Measurements from ENCODE around the gene ZFP82. TPM values are rescaled to one million over a fixed set of nuclear protein-coding genes. Genes with fewer than 3 reads are reported as not detected.
A peak's percentile ranks its signal among the peaks of the same experiment; 100 is the strongest.

Gene ZFP82
- total RNA-seq, 2 donors from 2014 or later = 16.0 to 21.6 TPM

DNA sequence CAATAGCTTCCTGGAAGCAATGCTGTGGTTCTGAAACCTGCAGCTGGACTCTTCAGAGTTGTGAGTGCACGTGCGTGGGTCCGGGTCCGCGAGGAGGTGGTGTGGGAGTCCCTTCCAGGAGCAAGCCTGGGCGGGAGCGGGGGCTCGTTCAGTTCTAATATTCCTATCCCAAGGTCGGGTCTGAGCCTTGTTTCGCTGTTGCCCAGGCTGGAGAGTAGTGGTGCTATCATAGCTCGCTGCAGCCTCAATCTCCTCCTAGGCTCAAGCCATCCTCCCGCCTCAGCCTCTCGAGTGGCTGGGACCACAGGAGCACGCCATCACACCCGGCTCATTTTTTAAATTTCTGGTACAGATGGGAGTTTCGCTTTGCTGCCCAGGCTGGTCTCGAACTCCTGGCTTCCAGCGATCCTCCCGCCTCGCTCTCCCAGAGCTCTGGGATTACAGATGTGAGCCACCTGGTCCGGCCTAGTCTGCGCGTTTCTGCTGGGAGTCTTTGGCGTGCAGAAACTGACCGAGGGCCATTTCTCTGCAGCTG is 625 bp downstream of the ZFP82 start:
- H3K9me3 Mint-ChIP-seq = peaks cover 7% of the 10 kb centered on the region

GRCh38 chr19:36409841-36410240 is 8.6 kb downstream of the ZFP82 start:
- H3K36me3 ChIP-seq (ENCODE audit: control insufficient read depth, insufficient read depth, low read length) = peaks cover 82% of the 10 kb centered on the region
- no peaks in the 10 kb centered on the region for H3K4me1 ChIP-seq (ENCODE audit: control insufficient read depth, insufficient read depth, low read length)
- H3K27me3 Mint-ChIP-seq (ENCODE audit: insufficient read depth) = no peaks in the 10 kb centered on the region
- DNase-seq = no peak
- H3K27ac Mint-ChIP-seq = peak overlapping the region; percentile 53
- H3K4me3 ChIP-seq (ENCODE audit: low read length) = no peak overlapping the region
- no peak overlapping the region for H3K27ac ChIP-seq (ENCODE audit: low read depth, low read length)
- no peak overlapping the region for H3K9ac ChIP-seq (ENCODE audit: extremely low read depth, low read length, poor library complexity, severe bottlenecking)
- no peaks in the 10 kb centered on the region for H3K4me1 Mint-ChIP-seq
- TF ChIP-seq, protein P1, sequence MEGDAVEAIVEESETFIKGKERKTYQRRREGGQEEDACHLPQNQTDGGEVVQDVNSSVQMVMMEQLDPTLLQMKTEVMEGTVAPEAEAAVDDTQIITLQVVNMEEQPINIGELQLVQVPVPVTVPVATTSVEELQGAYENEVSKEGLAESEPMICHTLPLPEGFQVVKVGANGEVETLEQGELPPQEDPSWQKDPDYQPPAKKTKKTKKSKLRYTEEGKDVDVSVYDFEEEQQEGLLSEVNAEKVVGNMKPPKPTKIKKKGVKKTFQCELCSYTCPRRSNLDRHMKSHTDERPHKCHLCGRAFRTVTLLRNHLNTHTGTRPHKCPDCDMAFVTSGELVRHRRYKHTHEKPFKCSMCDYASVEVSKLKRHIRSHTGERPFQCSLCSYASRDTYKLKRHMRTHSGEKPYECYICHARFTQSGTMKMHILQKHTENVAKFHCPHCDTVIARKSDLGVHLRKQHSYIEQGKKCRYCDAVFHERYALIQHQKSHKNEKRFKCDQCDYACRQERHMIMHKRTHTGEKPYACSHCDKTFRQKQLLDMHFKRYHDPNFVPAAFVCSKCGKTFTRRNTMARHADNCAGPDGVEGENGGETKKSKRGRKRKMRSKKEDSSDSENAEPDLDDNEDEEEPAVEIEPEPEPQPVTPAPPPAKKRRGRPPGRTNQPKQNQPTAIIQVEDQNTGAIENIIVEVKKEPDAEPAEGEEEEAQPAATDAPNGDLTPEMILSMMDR (conservative IDR thresholded peaks at IDR 0.05) = no peak
- WGBS, 2 experiments (ENCODE audit: insufficient coverage in 1 of 2, insufficient read length in 1 of 2) = 100% methylated on average over 4 of the region's 5 CpGs; no CpG with 5 or more reads in 1 of the 2 experiments
- peaks cover 69% of the 10 kb centered on the region for H3K36me3 Mint-ChIP-seq (ENCODE audit: low read depth)
- H3K9me3 ChIP-seq (ENCODE audit: control insufficient read depth, low read length) = peaks cover 65% of the 10 kb centered on the region
- H3K9me3 Mint-ChIP-seq = peaks cover 4% of the 10 kb centered on the region
- H3K4me3 Mint-ChIP-seq = no peak overlapping the region
- H3K27me3 ChIP-seq (ENCODE audit: control insufficient read depth, insufficient read depth, low read length, poor library complexity, severe bottlenecking) = no peaks in the 10 kb centered on the region

More for the DNA sequence above, 625 bp downstream of the ZFP82 start:
- Mint-ChIP-seq H3K4me1 (peaks cover 8% of the 10 kb centered on the region), H3K36me3 (ENCODE audit: low read depth) (peaks cover 24% of the 10 kb centered on the region), H3K27ac (peak overlapping the region; percentile 95), H3K4me3 (peak overlapping the region; percentile 95), H3K27me3 (ENCODE audit: insufficient read depth) (peaks cover 6% of the 10 kb centered on the region)
- peaks cover 30% of the 10 kb centered on the region for H3K27me3 ChIP-seq (ENCODE audit: control insufficient read depth, insufficient read depth, low read length, poor library complexity, severe bottlenecking)
- peak; percentile 71 for DNase-seq
- H3K27ac ChIP-seq (ENCODE audit: low read depth, low read length) = peak overlapping the region; percentile 87
- peaks cover 32% of the 10 kb centered on the region for H3K36me3 ChIP-seq (ENCODE audit: control insufficient read depth, insufficient read depth, low read length)
- 21 to 26% methylated on average over 20 to 25 of the region's 25 CpGs for WGBS, 2 experiments (ENCODE audit: insufficient coverage in 1 of 2, insufficient read length in 1 of 2)
- peak overlapping the region; percentile 88 for H3K4me3 ChIP-seq (ENCODE audit: low read length)
- peaks cover 35% of the 10 kb centered on the region for H3K9me3 ChIP-seq (ENCODE audit: control insufficient read depth, low read length)
- TF ChIP-seq, protein P1 (conservative IDR thresholded peaks at IDR 0.05) = no peak
- peak overlapping the region; percentile 62 for H3K9ac ChIP-seq (ENCODE audit: extremely low read depth, low read length, poor library complexity, severe bottlenecking)
- no peaks in the 10 kb centered on the region for H3K4me1 ChIP-seq (ENCODE audit: control insufficient read depth, insufficient read depth, low read length)

GRCh38 chr19:36408101-36408500 is 10.3 kb downstream of the ZFP82 start:
- no peaks in the 10 kb centered on the region for H3K27me3 ChIP-seq (ENCODE audit: control insufficient read depth, insufficient read depth, low read length, poor library complexity, severe bottlenecking)
- DNase-seq = no peak
- H3K9me3 ChIP-seq (ENCODE audit: control insufficient read depth, low read length) = peaks cover 61% of the 10 kb centered on the region
- H3K9me3 Mint-ChIP-seq = no peaks in the 10 kb centered on the region
- TF ChIP-seq, protein P1 (conservative IDR thresholded peaks at IDR 0.05) = no peak
- H3K4me3 ChIP-seq (ENCODE audit: low read length) = no peak overlapping the region
- no peaks in the 10 kb centered on the region for H3K4me1 Mint-ChIP-seq
- H3K4me3 Mint-ChIP-seq = no peak overlapping the region
- H3K27ac ChIP-seq (ENCODE audit: low read depth, low read length) = no peak overlapping the region
- no peaks in the 10 kb centered on the region for H3K4me1 ChIP-seq (ENCODE audit: control insufficient read depth, insufficient read depth, low read length)
- H3K27ac Mint-ChIP-seq = no peak overlapping the region
- 90 to 100% methylated on average over 2 to 3 of the region's 3 CpGs for WGBS, 2 experiments (ENCODE audit: insufficient coverage in 1 of 2, insufficient read length in 1 of 2)
- H3K36me3 Mint-ChIP-seq (ENCODE audit: low read depth) = peaks cover 73% of the 10 kb centered on the region
- H3K9ac ChIP-seq (ENCODE audit: extremely low read depth, low read length, poor library complexity, severe bottlenecking) = no peak overlapping the region
- H3K36me3 ChIP-seq (ENCODE audit: control insufficient read depth, insufficient read depth, low read length) = peaks cover 84% of the 10 kb centered on the region
- no peaks in the 10 kb centered on the region for H3K27me3 Mint-ChIP-seq (ENCODE audit: insufficient read depth)

Data from endodermal cell (in vitro differentiated cells).